Smooth muscle cell of the coronary artery (primary cell): ENCODE data around the gene OR51L1. TPM values are rescaled to one million over a fixed set of nuclear protein-coding genes. Genes with fewer than 3 reads are reported as not detected.

Experiments
- total RNA-seq: library from RNA; depleted of rRNA; stranded (reverse); fragments of >200 nt; gene quantifications from 2 replicates; pipeline ENCODE4 v1.2.3, GENCODE V29; 2014; ENCODE audit warnings: low replicate concordance

OR51L1 gene, protein sequence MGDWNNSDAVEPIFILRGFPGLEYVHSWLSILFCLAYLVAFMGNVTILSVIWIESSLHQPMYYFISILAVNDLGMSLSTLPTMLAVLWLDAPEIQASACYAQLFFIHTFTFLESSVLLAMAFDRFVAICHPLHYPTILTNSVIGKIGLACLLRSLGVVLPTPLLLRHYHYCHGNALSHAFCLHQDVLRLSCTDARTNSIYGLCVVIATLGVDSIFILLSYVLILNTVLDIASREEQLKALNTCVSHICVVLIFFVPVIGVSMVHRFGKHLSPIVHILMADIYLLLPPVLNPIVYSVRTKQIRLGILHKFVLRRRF
- total RNA-seq: not detected in 2 replicates

GRCh38 chr11:4994551-4994950, at the start of gene OR51L1:
OR51L1 (plus strand) TSS chr11:4994851; CDS start chr11:4998983, 4,132 bp downstream.

DNA sequence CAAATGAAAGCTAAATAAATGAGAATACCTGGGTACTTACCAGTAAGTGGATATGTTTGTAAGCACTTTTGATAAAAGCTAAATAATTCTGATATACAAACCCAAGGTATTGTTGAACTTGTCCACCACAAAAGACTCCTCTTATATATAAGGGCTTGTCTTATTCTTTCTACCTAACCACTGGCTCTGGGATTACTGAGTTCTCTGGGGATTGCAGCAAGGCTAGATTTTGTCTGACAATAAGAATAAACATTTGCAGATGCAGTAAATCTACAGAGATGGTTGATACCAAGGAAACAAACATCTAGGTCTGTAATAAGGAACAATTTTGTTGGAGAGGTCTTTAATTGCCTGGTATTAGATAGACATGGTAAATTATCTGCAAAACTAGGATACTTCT, 47.1 kb upstream of the OR51L1 start, which contains the start of gene OR51A4:
TSS of gene OR51A4 (minus strand) at position 101 of the 400 bp plus-strand sequence. CDS start 505 bp downstream, outside the sequence.

GRCh38 chr11:4955613-4956012, 39.0 kb upstream of the OR51L1 start, which contains the start of gene OR51A2:
OR51A2 (minus strand) TSS chr11:4955713; CDS start chr11:4955713, 0 bp downstream.

GRCh38 chr11:5046226-5046625, 51.6 kb downstream of the OR51L1 start, which contains the start of gene OR52J3:
OR52J3 (plus strand) TSS chr11:5046526; CDS start chr11:5046526, 0 bp downstream.

Other genes with a start within 250 kb of the OR51L1 start
- gene OR51F1, start 224.9 kb upstream of the OR51L1 start, total RNA-seq: not detected in 2 replicates
- not detected in 2 replicates for gene OR52R1, start 190.5 kb upstream of the OR51L1 start, total RNA-seq
- not detected in 2 replicates for gene OR51F2, start 173.5 kb upstream of the OR51L1 start, total RNA-seq
- gene OR51S1, start 145.6 kb upstream of the OR51L1 start, total RNA-seq: not detected in 2 replicates
- gene OR51T1, start 113.0 kb upstream of the OR51L1 start, total RNA-seq: not detected in 2 replicates
- gene OR51A7, start 91.1 kb upstream of the OR51L1 start, total RNA-seq: not detected in 2 replicates
- not detected in 2 replicates for gene OR51G2, start 75.5 kb upstream of the OR51L1 start, total RNA-seq
- gene OR51G1, start 70.5 kb upstream of the OR51L1 start, total RNA-seq: not detected in 2 replicates
- gene OR51A4, start 47.2 kb upstream of the OR51L1 start, total RNA-seq: not detected in 2 replicates
- not detected in 2 replicates for gene OR51A2, start 39.1 kb upstream of the OR51L1 start, total RNA-seq
- not detected in 2 replicates for gene OR52J3, start 51.7 kb downstream of the OR51L1 start, total RNA-seq
- not detected in 2 replicates for gene OR52E2, start 64.8 kb downstream of the OR51L1 start, total RNA-seq
- not detected in 2 replicates for gene OR52E1, start 74.7 kb downstream of the OR51L1 start, total RNA-seq
- gene OR52A5, start 143.5 kb downstream of the OR51L1 start, total RNA-seq: not detected in 2 replicates
- not detected in 2 replicates for gene OR52A1, start 159.9 kb downstream of the OR51L1 start, total RNA-seq
- gene OR51V1, start 205.8 kb downstream of the OR51L1 start, total RNA-seq: not detected in 2 replicates
- gene HBB, start 232.2 kb downstream of the OR51L1 start, total RNA-seq: not detected in 2 replicates
- not detected in 2 replicates for gene HBD, start 239.6 kb downstream of the OR51L1 start, total RNA-seq